Glomerular visceral epithelial cell (primary cell): Measurements from ENCODE around the gene CETN3.

Experiments used
- DNase-seq: peaks from one replicate; pipeline ENCODE4 v3.0.0-alpha.2; 2016; ENCODE audit errors: extremely low spot score

CETN3 gene

GRCh38 chr5:90409318-90410177 lies at the start of gene CETN3:
Gene CETN3 (minus strand): TSS chr5:90409756. CDS start chr5:90409661, 95 bp downstream.
- peak; percentile 98 for DNase-seq

- DNase-seq, result no peak
Observed at GRCh38 chr5:90446961-90447360, 37.4 kb upstream of the CETN3 start.

- no peak for DNase-seq
Observed at GRCh38 chr5:90440644-90441043, 31.1 kb upstream of the CETN3 start.

GRCh38 chr5:90438100-90438499 lies 28.5 kb upstream of the CETN3 start:
- DNase-seq, result no peak

GRCh38 chr5:90437663-90438062 lies 28.1 kb upstream of the CETN3 start:
- DNase-seq, result no peak

- peak; percentile 31 for DNase-seq
Observed at GRCh38 chr5:90434116-90434714, 24.7 kb upstream of the CETN3 start.

GRCh38 chr5:90424245-90424644 lies 14.7 kb upstream of the CETN3 start:
- no peak for DNase-seq

GRCh38 chr5:90421136-90421535 lies 11.6 kb upstream of the CETN3 start:
- peak; percentile 10 for DNase-seq

- DNase-seq, result no peak
Observed at GRCh38 chr5:90418214-90418613, 8.7 kb upstream of the CETN3 start.

GRCh38 chr5:90410178-90410762 lies 714 bp upstream of the CETN3 start:
- no peak for DNase-seq

GRCh38 chr5:90408571-90409317 lies 812 bp downstream of the CETN3 start:
- DNase-seq, result no peak

GRCh38 chr5:90406466-90406865 lies 3.1 kb downstream of the CETN3 start:
- DNase-seq, result no peak

- no peak for DNase-seq
Observed at GRCh38 chr5:90402521-90403255, 6.9 kb downstream of the CETN3 start.

GRCh38 chr5:90399251-90399650 lies 10.3 kb downstream of the CETN3 start:
- no peak for DNase-seq

- no peak for DNase-seq
Observed at GRCh38 chr5:90398726-90399125, 10.8 kb downstream of the CETN3 start.

GRCh38 chr5:90395005-90395404 lies 14.6 kb downstream of the CETN3 start:
- no peak for DNase-seq

GRCh38 chr5:90390928-90391327 lies 18.6 kb downstream of the CETN3 start:
- no peak for DNase-seq

- no peak for DNase-seq
Observed at GRCh38 chr5:90390326-90390725, 19.2 kb downstream of the CETN3 start.

- no peak for DNase-seq
Observed at GRCh38 chr5:90387508-90387907, 22.0 kb downstream of the CETN3 start.

- DNase-seq, result peak; percentile 12
Observed at GRCh38 chr5:90386099-90386710, 23.4 kb downstream of the CETN3 start.

- no peak for DNase-seq
Observed at GRCh38 chr5:90384389-90384788, 25.2 kb downstream of the CETN3 start.
